Stimulated activated CD8-positive, alpha-beta memory T cell treated with anti-CD3 and anti-CD28 coated beads, Interleukin-12 subunit alpha, Interleukin-12 subunit beta, amount 100 ng/mL, for 24 hours (primary cell): ENCODE results near the gene PPP1CB.
"Not testable (repeated sequence)": the region's sequence is repeated elsewhere in the genome, so short reads cannot be mapped to it uniquely, and the experiment has no call there.

Experiments used
- DNase-seq: peaks from one replicate; pipeline ENCODE4 v3.0.0-alpha.2; 2020; ENCODE audit errors: extremely low read depth

The PPP1CB gene

DNA sequence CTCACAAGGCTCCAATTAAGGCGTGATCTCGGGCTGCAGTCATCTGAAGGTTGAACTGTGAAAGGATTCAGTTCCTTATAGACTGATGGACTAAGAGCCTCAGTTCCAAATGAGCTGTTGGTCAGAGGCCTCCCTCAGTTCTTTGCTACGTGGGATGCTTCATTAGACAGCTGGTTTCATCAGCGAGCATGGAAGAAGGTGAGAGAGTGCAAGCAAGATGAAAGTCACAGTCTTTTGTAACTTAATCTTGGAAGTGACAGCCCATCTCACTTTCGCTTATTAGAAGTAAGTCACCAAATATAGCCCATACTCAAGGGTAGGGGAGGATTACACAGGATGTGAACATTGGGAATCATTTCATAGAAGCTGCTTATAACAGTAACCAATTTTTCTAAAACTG lies 26.8 kb downstream of the PPP1CB start:
- DNase-seq, result no peak

DNA sequence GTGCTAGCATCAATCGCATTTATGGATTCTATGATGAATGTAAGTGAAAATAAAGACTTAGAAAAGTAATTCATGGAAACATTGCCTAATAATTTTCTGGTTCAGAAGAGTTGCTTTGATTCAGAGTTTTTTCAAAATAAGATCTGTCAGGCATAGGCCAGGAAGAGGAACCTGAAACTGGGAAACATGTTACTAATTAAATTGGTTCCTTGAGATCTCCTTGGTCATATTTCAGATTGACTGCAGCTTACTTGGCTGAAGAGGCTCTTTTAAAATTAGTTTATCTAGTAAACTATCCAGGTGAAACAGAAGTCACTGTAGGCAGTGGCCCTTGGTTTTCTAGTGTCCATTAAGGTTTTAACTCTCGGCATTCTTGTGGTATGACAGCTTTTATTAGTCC lies 27.4 kb downstream of the PPP1CB start:
- DNase-seq, result no peak

GRCh38 chr2:28780496-28780895 lies 28.9 kb downstream of the PPP1CB start:
- no peak for DNase-seq

GRCh38 chr2:28782423-28782822 lies 30.8 kb downstream of the PPP1CB start:
- DNase-seq, result no peak

DNA sequence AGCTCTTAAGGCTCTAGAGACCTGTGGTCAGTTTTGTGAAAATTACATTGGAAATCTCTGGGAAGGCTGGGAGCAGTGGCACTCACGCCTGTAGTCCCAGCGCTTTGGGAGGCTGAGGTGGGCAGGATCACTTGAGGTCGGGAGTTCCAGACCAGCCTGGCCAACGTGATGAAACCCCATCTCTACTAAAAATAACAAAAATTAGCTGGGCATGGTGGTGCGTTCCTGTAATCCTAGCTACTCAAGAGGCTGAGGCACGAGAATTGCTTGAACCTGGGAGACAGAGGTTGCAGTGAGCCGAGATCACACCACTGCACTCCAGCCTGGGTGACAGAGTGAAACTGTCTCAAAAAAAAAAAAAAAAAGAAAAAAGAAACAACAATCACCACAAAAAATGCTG lies 32.9 kb downstream of the PPP1CB start:
- not testable (repeated sequence) for DNase-seq

- no peak for DNase-seq
These were observed 45.0 kb downstream of the PPP1CB start for GRCh38 chr2:28796620-28797019.

DNA sequence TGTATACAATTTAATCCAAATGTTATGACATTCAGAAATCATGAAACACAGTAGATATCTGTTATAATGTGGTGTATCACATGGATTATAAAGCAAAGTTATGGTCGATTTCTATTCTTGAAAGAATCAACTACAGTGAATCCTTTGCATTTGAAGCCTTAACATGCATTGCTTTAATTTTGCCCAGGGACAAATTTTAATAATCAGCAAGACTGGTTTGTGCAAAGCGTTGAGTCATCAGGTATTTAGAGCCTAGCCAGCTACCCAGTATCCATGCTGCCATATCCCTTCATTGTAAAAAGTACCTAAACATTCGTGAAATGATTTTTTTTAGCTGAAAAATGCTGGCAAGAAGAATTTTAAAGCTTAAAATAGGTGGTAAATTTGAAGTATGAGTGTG lies 50.1 kb downstream of the PPP1CB start:
- no peak for DNase-seq

- DNase-seq, result no peak
These were observed 51.4 kb downstream of the PPP1CB start for GRCh38 chr2:28802975-28803429.

DNA sequence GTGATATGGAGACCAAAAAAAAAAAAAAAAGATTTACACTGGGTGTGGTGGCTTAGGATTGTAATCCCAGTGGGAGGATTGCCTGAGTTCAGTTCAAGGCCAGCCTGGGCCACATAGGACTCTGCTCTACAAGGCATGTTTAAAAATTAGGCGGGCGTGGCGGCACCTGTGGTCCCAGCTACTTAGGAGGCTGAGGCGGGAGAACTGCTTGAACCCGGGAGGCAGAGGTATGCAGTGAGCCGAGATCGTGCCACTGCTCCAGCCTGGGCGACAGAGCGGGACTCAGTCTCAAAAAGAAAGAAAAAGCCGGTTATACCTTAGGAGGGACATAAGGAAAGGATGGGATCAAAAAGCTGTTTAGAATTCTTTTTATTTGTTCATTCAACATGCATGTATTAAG lies 58.3 kb downstream of the PPP1CB start:
- DNase-seq, result no peak

- peak; percentile 57 for DNase-seq
These were observed 59.0 kb downstream of the PPP1CB start, which contains the start of gene SPDYA for GRCh38 chr2:28810384-28811285. Gene SPDYA (plus strand): TSS chr2:28810834. CDS start chr2:28816015, 5,181 bp downstream.

DNA sequence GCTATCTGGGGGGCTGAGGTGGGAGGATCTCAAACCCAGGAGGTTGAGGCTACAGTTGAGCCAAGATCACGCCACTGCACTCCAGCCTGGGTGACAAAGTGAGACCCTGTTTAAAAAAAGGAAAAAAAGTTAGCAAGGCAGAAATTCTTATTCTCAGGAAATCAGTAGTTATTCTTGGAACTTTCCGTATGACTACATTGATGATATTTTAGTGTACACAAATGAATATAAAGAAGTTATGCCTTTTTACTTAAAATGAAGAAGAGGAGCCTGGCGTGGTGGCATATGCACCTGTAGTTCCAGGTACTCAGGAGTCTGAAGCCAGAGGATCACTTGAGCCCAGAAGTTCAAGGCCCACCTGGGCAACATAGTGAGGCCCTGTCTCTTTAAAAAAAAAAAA lies 66.4 kb downstream of the PPP1CB start:
- no peak for DNase-seq

GRCh38 chr2:28821295-28821958 lies 69.8 kb downstream of the PPP1CB start:
- DNase-seq, result no peak

- no peak for DNase-seq
These were observed 70.4 kb downstream of the PPP1CB start for GRCh38 chr2:28822036-28822435.

DNA sequence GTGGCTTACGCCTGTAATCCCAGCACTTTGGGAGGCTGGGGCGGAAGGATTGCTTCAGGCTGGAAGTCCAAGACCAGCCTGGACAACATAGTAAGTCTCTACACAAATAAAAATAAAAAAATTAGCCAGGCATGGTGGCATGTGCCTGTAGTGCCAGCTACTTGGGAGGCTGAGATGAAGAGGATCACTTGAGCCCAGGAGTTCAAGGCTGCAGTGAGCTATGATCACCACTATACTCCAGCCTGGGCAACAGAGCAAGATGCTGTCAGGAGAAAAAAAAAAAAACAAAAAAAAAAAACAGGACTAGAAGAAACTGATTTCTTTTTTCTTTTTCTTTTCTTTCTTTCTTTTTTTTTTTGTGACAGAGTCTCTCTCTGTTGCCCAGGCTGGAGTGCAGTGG lies 72.6 kb downstream of the PPP1CB start:
- DNase-seq, result no peak

DNA sequence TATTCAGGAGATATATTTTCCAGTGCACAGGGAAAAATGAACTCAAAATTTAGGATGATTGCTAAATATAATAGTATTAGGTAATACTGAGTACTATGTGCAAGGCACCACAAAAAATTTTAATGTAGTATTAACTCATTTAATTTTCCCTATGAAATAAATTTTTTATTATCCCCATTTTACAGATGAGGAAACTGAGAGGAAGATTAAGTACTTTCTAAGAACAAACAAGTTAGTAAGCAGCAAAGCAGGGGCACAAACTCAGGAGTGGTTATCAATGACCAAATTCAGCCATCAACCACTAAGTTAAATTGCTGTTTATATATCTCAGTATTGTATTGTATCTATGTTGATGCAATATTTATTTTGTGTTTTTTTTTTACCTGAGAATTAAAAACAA lies 73.2 kb downstream of the PPP1CB start:
- DNase-seq, result no peak

DNA sequence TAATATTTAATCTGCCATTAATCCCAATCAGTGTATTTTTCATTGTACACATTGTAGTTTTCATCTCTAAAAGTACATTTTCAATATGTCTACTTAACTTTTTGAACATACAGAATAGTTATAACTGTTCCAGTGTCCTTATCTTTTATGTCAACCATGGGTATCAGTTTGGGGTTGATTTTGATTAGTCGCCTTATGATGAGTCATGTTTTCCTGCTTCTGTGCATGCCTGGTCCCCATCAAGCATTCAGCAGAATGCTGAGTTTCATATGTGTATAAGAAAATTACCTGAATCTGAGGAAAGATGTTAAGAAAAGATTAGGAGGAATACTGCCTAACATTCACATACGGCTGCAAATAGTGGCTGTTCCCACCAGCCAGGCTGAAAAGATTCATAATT lies 76.8 kb downstream of the PPP1CB start:
- no peak for DNase-seq

DNA sequence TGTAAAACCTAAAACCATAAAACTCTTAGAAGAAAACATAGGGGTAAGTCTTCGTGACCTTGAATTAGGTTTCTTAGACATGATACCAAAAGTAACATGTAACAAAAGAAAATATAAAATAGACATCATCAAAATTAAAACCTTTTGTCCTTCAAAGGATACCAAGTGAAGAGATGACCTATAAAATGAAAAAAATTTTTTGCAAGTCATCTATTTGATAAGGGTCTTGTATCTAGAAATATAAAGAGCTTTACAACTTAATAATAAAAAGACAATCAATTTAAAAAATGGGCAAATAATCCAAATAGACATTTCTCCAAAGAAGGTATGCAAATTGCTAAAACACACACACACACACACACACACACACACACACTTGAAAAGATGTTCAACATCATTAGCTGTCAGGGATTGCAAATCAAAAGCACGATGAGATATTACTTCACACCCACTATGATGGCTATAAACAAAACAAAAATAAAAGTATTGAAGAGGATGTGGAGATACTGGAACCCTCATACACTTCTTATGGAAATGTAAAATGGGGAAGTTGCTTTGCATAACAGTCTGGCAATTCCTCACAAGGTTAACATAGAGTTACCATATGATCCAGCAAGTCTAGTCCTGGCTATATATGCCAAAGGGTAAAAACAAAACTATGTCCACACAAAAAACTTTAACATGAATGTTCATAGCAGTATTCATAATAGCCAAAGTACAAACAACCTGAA lies 82.3 kb downstream of the PPP1CB start:
- DNase-seq, result no peak

DNA sequence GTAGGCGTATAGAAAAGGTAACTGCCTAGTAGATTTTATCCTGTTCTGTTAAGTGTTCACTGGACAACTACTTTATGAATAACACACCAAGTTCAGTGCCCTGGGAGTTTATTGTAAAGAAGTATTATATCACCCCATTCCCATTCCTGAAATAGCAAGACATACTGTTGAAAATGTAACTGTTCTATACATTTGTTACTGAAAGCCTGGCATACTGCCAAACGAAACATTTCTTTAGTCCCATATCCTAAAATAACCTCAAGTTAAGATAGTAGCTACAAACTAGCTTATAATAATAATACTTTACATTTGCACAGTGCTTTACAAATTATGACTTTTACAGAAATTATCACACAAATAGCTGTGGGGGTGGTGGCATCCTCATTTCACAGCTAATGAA lies 84.2 kb downstream of the PPP1CB start:
- DNase-seq, result no peak

DNA sequence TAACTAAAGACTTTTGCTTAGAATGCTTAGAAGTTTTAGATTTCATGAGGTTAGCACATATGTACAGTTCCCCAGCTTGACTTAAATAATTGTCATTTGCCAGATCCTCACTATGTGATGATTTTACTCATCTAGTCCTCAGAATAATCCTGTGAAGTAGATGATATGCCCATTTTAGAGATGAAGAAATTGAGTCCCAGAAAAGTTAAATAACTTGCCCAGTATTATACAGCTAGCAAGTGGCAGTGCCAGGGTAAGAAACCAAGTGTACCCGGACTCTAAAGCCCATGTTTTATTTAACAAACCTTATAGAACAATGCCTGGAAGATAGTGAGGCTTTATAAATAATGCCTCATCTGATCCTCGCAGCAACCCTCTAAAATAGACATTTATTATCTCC lies 87.3 kb downstream of the PPP1CB start:
- DNase-seq, result no peak

GRCh38 chr2:28842042-28842441 lies 90.4 kb downstream of the PPP1CB start:
- no peak for DNase-seq
